ENCODE results near the gene LRBA.

DNA sequence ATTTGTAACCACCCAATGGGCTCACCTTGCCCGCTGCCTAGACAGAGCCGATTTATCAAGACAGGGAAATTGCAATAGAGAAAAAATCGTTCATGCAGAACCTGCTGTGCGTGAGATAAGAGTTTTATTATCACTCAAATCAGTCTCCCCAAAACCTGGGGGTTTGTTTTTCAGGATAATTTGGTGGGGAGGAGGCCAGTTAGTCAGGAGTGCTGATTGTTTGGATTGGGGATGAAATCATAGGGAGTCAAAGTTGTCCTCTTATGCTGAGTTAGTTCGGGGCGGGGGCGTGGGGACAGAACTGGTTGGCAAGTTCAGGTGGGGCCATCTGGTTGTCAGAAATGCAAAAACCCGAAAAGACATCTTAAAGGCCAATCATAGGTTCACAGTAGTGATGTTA is 230.1 kb downstream of the LRBA start:
- TF ChIP-seq, protein P1, sequence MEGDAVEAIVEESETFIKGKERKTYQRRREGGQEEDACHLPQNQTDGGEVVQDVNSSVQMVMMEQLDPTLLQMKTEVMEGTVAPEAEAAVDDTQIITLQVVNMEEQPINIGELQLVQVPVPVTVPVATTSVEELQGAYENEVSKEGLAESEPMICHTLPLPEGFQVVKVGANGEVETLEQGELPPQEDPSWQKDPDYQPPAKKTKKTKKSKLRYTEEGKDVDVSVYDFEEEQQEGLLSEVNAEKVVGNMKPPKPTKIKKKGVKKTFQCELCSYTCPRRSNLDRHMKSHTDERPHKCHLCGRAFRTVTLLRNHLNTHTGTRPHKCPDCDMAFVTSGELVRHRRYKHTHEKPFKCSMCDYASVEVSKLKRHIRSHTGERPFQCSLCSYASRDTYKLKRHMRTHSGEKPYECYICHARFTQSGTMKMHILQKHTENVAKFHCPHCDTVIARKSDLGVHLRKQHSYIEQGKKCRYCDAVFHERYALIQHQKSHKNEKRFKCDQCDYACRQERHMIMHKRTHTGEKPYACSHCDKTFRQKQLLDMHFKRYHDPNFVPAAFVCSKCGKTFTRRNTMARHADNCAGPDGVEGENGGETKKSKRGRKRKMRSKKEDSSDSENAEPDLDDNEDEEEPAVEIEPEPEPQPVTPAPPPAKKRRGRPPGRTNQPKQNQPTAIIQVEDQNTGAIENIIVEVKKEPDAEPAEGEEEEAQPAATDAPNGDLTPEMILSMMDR (IDR thresholded peaks at IDR 0.05; ENCODE audit: low read length), result no peak
- TF ChIP-seq EZH2 (IDR thresholded peaks at IDR 0.05; ENCODE audit: borderline replicate concordance, low read length), result no peak

Measured in OCI-LY1 (cell line).